ENCODE data around the gene CPA2.

- TF ChIP-seq CTCF (IDR thresholded peaks at IDR 0.05) (no peak), CBX8 (IDR thresholded peaks at IDR 0.05) (no peak), POLR2A (IDR thresholded peaks at IDR 0.05; ENCODE audit: low read length) (no peak), CEBPB (IDR thresholded peaks at IDR 0.05) (no peak), NFE2L2 (conservative IDR thresholded peaks at IDR 0.05; ENCODE audit: low read length) (no peak), FOXS1 (CRISPR knock-in tag; IDR thresholded peaks at IDR 0.05) (no peak), E2F6 (IDR thresholded peaks at IDR 0.05; ENCODE audit: borderline replicate concordance, low read depth) (no peak), RAD21 (conservative IDR thresholded peaks at IDR 0.05 in 1 of 2, IDR thresholded peaks at IDR 0.05 in 1 of 2) (no peak), ZSCAN20 (CRISPR knock-in tag; IDR thresholded peaks at IDR 0.05) (no peak), HDAC2 (IDR thresholded peaks at IDR 0.05) (no peak), KDM5A (IDR thresholded peaks at IDR 0.05) (no peak), SMC3 (IDR thresholded peaks at IDR 0.05) (no peak), REST (IDR thresholded peaks at IDR 0.05) (no peak), CHD2 (IDR thresholded peaks at IDR 0.05; ENCODE audit: low read length, partially characterized antibody) (no peak)
Measured at GRCh38 chr7:130301501-130302020, 34.9 kb downstream of the CPA2 start.

Measured in A549 (cell line).